ENCODE measurements around the gene COL24A1.

DNA sequence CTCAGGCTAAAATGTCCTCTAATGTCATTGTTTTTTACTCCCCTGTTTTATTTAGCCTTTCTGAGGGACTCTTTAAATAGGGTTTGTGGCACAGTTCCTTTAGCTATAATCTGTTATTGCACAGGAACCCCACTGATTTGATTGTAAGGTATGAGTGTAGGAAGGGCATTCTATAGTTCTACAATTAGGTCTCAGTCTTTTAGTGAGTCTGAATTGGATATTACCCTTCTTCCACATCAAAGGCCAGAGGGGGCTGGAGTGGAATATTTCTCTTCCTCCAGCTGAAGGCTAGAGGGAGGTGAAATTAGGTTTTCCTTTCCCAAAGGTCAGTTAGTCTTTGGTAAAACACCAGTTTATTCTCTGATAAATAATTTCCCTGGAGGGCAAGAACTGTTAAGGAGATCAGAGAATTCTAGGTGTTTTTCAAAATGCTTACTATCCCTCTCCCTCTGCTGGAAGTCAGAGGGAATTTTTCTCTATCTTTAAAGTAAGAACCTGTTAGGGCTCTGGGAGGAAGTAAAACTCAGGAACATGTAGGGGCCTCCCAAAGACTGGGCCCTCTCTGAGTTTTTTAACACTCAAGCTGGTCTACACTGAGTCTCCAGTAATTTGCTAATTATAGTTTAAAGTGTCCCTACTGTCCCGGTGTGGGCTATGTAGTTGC is 272.1 kb downstream of the COL24A1 start:
- TF ChIP-seq, protein P1, sequence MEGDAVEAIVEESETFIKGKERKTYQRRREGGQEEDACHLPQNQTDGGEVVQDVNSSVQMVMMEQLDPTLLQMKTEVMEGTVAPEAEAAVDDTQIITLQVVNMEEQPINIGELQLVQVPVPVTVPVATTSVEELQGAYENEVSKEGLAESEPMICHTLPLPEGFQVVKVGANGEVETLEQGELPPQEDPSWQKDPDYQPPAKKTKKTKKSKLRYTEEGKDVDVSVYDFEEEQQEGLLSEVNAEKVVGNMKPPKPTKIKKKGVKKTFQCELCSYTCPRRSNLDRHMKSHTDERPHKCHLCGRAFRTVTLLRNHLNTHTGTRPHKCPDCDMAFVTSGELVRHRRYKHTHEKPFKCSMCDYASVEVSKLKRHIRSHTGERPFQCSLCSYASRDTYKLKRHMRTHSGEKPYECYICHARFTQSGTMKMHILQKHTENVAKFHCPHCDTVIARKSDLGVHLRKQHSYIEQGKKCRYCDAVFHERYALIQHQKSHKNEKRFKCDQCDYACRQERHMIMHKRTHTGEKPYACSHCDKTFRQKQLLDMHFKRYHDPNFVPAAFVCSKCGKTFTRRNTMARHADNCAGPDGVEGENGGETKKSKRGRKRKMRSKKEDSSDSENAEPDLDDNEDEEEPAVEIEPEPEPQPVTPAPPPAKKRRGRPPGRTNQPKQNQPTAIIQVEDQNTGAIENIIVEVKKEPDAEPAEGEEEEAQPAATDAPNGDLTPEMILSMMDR (IDR thresholded peaks at IDR 0.05) = peak; percentile 86
- TF ChIP-seq POLR2AphosphoS5 (IDR thresholded peaks at IDR 0.05; ENCODE audit: low read depth, low read length) (no peak), SIN3A (IDR thresholded peaks at IDR 0.05; ENCODE audit: borderline replicate concordance, insufficient read depth, low read depth, low read length) (no peak)

All from Panc1 (cell line).